ENCODE data around the gene TRIP12. TPM values are rescaled to one million over a fixed set of nuclear protein-coding genes. Genes with fewer than 3 reads are reported as not detected.

The TRIP12 gene
- total RNA-seq, 1 donor from 2014 or later: 79.4 TPM

Other genes with a start within 250 kb of the TRIP12 start
- 1.2 TPM for gene DNER, start 207.5 kb downstream of the TRIP12 start, total RNA-seq
- 1.6 TPM for gene FBXO36, start 494 bp upstream of the TRIP12 start, total RNA-seq
- 15.8 TPM for gene SLC16A14, start 146.9 kb upstream of the TRIP12 start, total RNA-seq